D721Med (cell line): ENCODE data around the gene API5.
A peak's percentile ranks its signal among the peaks of the same experiment; 100 is the strongest.

Experiments used
- DNase-seq: peaks from one replicate; pipeline ENCODE4 v3.0.0; 2011; ENCODE audit warnings: low spot score; ENCODE audit not compliant: insufficient read length
- FAIRE-seq: peaks from 2 replicates; lab custom pipeline; 2011; peaks lifted over from hg19 to GRCh38; lab: Jason Lieb, UNC
- CTCF ChIP-seq: IDR thresholded peaks from 2 replicates; pipeline ENCODE4 v1.5.1; 2012; ENCODE audit warnings: mild to moderate bottlenecking, control low read depth; ENCODE audit not compliant: insufficient read depth; ENCODE audit errors: missing control alignments

API5 gene

GRCh38 chr11:43311791-43312607 is at the start of gene API5:
Gene API5, plus strand, starts transcription at chr11:43311996. Its CDS starts 132 bp downstream, at chr11:43312128.
- peak; percentile 25 for DNase-seq
- FAIRE-seq, result no peak
- peak; percentile 85 for TF ChIP-seq CTCF

GRCh38 chr11:43267856-43268580 is 43.8 kb upstream of the API5 start:
- no peak for TF ChIP-seq CTCF
- no peak for DNase-seq
- no peak for FAIRE-seq

- FAIRE-seq (no peak), DNase-seq (no peak)
- peak; percentile 13 for TF ChIP-seq CTCF
These were observed 43.0 kb upstream of the API5 start for GRCh38 chr11:43268786-43269185.

GRCh38 chr11:43269254-43269918 is 42.4 kb upstream of the API5 start:
- FAIRE-seq, result no peak
- no peak for DNase-seq

GRCh38 chr11:43270468-43270867 is 41.3 kb upstream of the API5 start:
- FAIRE-seq (no peak), DNase-seq (no peak)
- no peak for TF ChIP-seq CTCF

More at GRCh38 chr11:43269254-43269918, 42.4 kb upstream of the API5 start:
- no peak for TF ChIP-seq CTCF

GRCh38 chr11:43278193-43278956 is 33.4 kb upstream of the API5 start:
- TF ChIP-seq CTCF, result peak; percentile 66
- DNase-seq (no peak), FAIRE-seq (no peak)
